H1 (cell line): Measurements from ENCODE around the gene NEDD4. TPM values are rescaled to one million over a fixed set of nuclear protein-coding genes. Genes with fewer than 3 reads are reported as not detected.
A peak's percentile ranks its signal among the peaks of the same experiment; 100 is the strongest.

Experiments
- CTCF ChIP-seq, 3 experiments: IDR thresholded peaks; 1 replicate in 2 of 3; 2 replicates in 1 of 3; pipeline versions ENCODE4 v1.5.1 to v1.6.1; 2011; ENCODE audit warnings: low read length in 3 of 3, mild to moderate bottlenecking in 3 of 3, inconsistent platforms in 2 of 3, low read depth in 1 of 3, moderate library complexity in 1 of 3; ENCODE audit not compliant: insufficient read depth in 1 of 3; ENCODE audit errors: control extremely low read depth in 1 of 3
- polyA plus RNA-seq, 7 experiments: library from polyadenylated mRNA; depleted of rRNA in 3 of 7; stranded (reverse) in 5 of 7; unstranded in 2 of 7; fragments of >200 nt in 5 of 7; fragments of 200-250 nt in 2 of 7; gene quantifications; 1 replicate in 5 of 7; 2 replicates in 1 of 7; 4 replicates in 1 of 7; pipeline versions ENCODE4 v1.2.1 to v1.2.3, GENCODE V29; 2011 to 2013; ENCODE audit warnings: missing spikeins in 2 of 7, mixed read lengths in 2 of 7
- total RNA-seq: library from RNA; stranded (reverse); fragmentation: NEBNext Ultra II Directional; extraction: Animal tissue kit (Norgen Biotek cat#: 25700); gene quantifications from 2 replicates; pipeline ENCODE4 v1.2.1, GENCODE V29; 2021

Gene NEDD4
- total and polyA plus RNA-seq, 2 of the 8 experiments (the other 6 are each of a cell fraction or from before 2014, with no cell fraction given): 0.95 to 3.9 TPM

GRCh38 chr15:55789066-55789660, 204.2 kb downstream of the NEDD4 start (continued):
- peak; percentile 69 to 85 (median 82) for TF ChIP-seq CTCF (IDR thresholded peaks at IDR 0.05; ENCODE audit: control extremely low read depth in 1 of 3, insufficient read depth in 1 of 3, low read depth in 1 of 3, low read length in 3 of 3)
